Measurements from ENCODE around the gene GPR55. TPM values are rescaled to one million over a fixed set of nuclear protein-coding genes. Genes with fewer than 3 reads are reported as not detected.

The GPR55 gene
- total RNA-seq, 1 donor from 2014 or later, result not detected

- Histone ChIP-seq H3K36me3 (ENCODE audit: insufficient read depth, low read length) (no peaks in the 10 kb centered on the region), H3K27me3 (ENCODE audit: insufficient read depth, low read length) (peaks cover 3% of the 10 kb centered on the region), H3K27ac (ENCODE audit: low read depth, low read length) (no peak overlapping the region), H3K9ac (ENCODE audit: low read length) (no peak overlapping the region), H3K9me3 (ENCODE audit: insufficient read depth, low read depth, low read length) (no peaks in the 10 kb centered on the region), H3K4me2 (ENCODE audit: low read length) (peak overlapping the region; percentile 13), H3K4me3 (ENCODE audit: insufficient read depth, low read depth, low read length) (no peak overlapping the region), H3K79me2 (ENCODE audit: insufficient read depth, low read length) (no peaks in the 10 kb centered on the region), H3K4me1 (ENCODE audit: insufficient read depth, low read length) (no peaks in the 10 kb centered on the region), H4K20me1 (ENCODE audit: insufficient read depth, low read length) (no peaks in the 10 kb centered on the region), H2AFZ (ENCODE audit: low read depth, low read length) (peak overlapping the region; percentile 20)
- Mint-ChIP-seq H3K4me1 (ENCODE audit: low read depth, unreplicated experiment) (peaks cover 29% of the 10 kb centered on the region), H3K9me3 (ENCODE audit: unreplicated experiment) (no peaks in the 10 kb centered on the region), H3K27ac (ENCODE audit: unreplicated experiment) (peak overlapping the region; percentile 75), H3K36me3 (ENCODE audit: low read depth, unreplicated experiment) (no peaks in the 10 kb centered on the region), H3K4me3 (ENCODE audit: unreplicated experiment) (peak overlapping the region; percentile 5), H3K27me3 (ENCODE audit: low read depth, unreplicated experiment) (peaks cover 5% of the 10 kb centered on the region)
- TF ChIP-seq, protein P1, sequence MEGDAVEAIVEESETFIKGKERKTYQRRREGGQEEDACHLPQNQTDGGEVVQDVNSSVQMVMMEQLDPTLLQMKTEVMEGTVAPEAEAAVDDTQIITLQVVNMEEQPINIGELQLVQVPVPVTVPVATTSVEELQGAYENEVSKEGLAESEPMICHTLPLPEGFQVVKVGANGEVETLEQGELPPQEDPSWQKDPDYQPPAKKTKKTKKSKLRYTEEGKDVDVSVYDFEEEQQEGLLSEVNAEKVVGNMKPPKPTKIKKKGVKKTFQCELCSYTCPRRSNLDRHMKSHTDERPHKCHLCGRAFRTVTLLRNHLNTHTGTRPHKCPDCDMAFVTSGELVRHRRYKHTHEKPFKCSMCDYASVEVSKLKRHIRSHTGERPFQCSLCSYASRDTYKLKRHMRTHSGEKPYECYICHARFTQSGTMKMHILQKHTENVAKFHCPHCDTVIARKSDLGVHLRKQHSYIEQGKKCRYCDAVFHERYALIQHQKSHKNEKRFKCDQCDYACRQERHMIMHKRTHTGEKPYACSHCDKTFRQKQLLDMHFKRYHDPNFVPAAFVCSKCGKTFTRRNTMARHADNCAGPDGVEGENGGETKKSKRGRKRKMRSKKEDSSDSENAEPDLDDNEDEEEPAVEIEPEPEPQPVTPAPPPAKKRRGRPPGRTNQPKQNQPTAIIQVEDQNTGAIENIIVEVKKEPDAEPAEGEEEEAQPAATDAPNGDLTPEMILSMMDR (IDR thresholded peaks at IDR 0.05; ENCODE audit: insufficient read depth, low read depth, low read length), result no peak
- no peak for TF ChIP-seq EZH2 (IDR thresholded peaks at IDR 0.05; ENCODE audit: insufficient read depth, low read length)
- FAIRE-seq (no peak), DNase-seq (ENCODE audit: low read depth) (peak; percentile 11)
These were observed 34.0 kb downstream of the GPR55 start for GRCh38 chr2:230891064-230891463.

- H3K9me3 Mint-ChIP-seq (ENCODE audit: unreplicated experiment), result no peaks in the 10 kb centered on the region
- TF ChIP-seq, protein P1 (IDR thresholded peaks at IDR 0.05; ENCODE audit: insufficient read depth, low read depth, low read length), result no peak
- TF ChIP-seq EZH2 (IDR thresholded peaks at IDR 0.05; ENCODE audit: insufficient read depth, low read length), result no peak
- no peaks in the 10 kb centered on the region for H3K36me3 ChIP-seq (ENCODE audit: insufficient read depth, low read length)
- no peaks in the 10 kb centered on the region for H3K79me2 ChIP-seq (ENCODE audit: insufficient read depth, low read length)
- H3K4me3 Mint-ChIP-seq (ENCODE audit: unreplicated experiment), result peak overlapping the region; percentile 5
- peak overlapping the region; percentile 58 for H3K27ac Mint-ChIP-seq (ENCODE audit: unreplicated experiment)
- no peaks in the 10 kb centered on the region for H3K9me3 ChIP-seq (ENCODE audit: insufficient read depth, low read depth, low read length)
- H2AFZ ChIP-seq (ENCODE audit: low read depth, low read length), result no peak overlapping the region
- no peak for DNase-seq (ENCODE audit: low read depth)
- H3K9ac ChIP-seq (ENCODE audit: low read length), result no peak overlapping the region
- H3K27me3 Mint-ChIP-seq (ENCODE audit: low read depth, unreplicated experiment), result peaks cover 3% of the 10 kb centered on the region
- no peaks in the 10 kb centered on the region for H3K36me3 Mint-ChIP-seq (ENCODE audit: low read depth, unreplicated experiment)
- FAIRE-seq, result no peak
- H3K4me1 ChIP-seq (ENCODE audit: insufficient read depth, low read length), result no peaks in the 10 kb centered on the region
- no peak overlapping the region for H3K4me3 ChIP-seq (ENCODE audit: insufficient read depth, low read depth, low read length)
- no peak overlapping the region for H3K27ac ChIP-seq (ENCODE audit: low read depth, low read length)
- H3K4me2 ChIP-seq (ENCODE audit: low read length), result no peak overlapping the region
- H3K27me3 ChIP-seq (ENCODE audit: insufficient read depth, low read length), result peaks cover 3% of the 10 kb centered on the region
- no peaks in the 10 kb centered on the region for H4K20me1 ChIP-seq (ENCODE audit: insufficient read depth, low read length)
- peaks cover 33% of the 10 kb centered on the region for H3K4me1 Mint-ChIP-seq (ENCODE audit: low read depth, unreplicated experiment)
These were observed 34.4 kb downstream of the GPR55 start for GRCh38 chr2:230890646-230891045.

- Mint-ChIP-seq H3K27ac (ENCODE audit: unreplicated experiment) (peak overlapping the region; percentile 14), H3K36me3 (ENCODE audit: low read depth, unreplicated experiment) (no peaks in the 10 kb centered on the region), H3K9me3 (ENCODE audit: unreplicated experiment) (no peaks in the 10 kb centered on the region), H3K4me1 (ENCODE audit: low read depth, unreplicated experiment) (peaks cover 37% of the 10 kb centered on the region), H3K27me3 (ENCODE audit: low read depth, unreplicated experiment) (peaks cover 3% of the 10 kb centered on the region), H3K4me3 (ENCODE audit: unreplicated experiment) (no peak overlapping the region)
- Histone ChIP-seq H3K9ac (ENCODE audit: low read length) (no peak overlapping the region), H3K4me2 (ENCODE audit: low read length) (no peak overlapping the region), H3K9me3 (ENCODE audit: insufficient read depth, low read depth, low read length) (no peaks in the 10 kb centered on the region), H4K20me1 (ENCODE audit: insufficient read depth, low read length) (no peaks in the 10 kb centered on the region), H3K36me3 (ENCODE audit: insufficient read depth, low read length) (no peaks in the 10 kb centered on the region), H3K4me3 (ENCODE audit: insufficient read depth, low read depth, low read length) (no peak overlapping the region), H3K79me2 (ENCODE audit: insufficient read depth, low read length) (no peaks in the 10 kb centered on the region), H3K27ac (ENCODE audit: low read depth, low read length) (no peak overlapping the region), H2AFZ (ENCODE audit: low read depth, low read length) (no peak overlapping the region), H3K27me3 (ENCODE audit: insufficient read depth, low read length) (peaks cover 3% of the 10 kb centered on the region), H3K4me1 (ENCODE audit: insufficient read depth, low read length) (no peaks in the 10 kb centered on the region)
- DNase-seq (ENCODE audit: low read depth) (no peak), FAIRE-seq (no peak)
- TF ChIP-seq EZH2 (IDR thresholded peaks at IDR 0.05; ENCODE audit: insufficient read depth, low read length), result no peak
- TF ChIP-seq, protein P1 (IDR thresholded peaks at IDR 0.05; ENCODE audit: insufficient read depth, low read depth, low read length), result no peak
These were observed 35.0 kb downstream of the GPR55 start for GRCh38 chr2:230889911-230890601.

All from astrocyte (in vitro differentiated cells and primary cell).